Loucy (cell line): ENCODE results near the gene OR52M1.

Experiments used
- CTCF ChIP-seq: fragments of 200-600 bp; sonication (generic); conservative IDR thresholded peaks from 2 replicates; pipeline ENCODE4 v1.5.1; 2014; ENCODE audit warnings: mild to moderate bottlenecking, antibody characterized with exemption, low read length
- EZH2phosphoT487 ChIP-seq: fragments of 200-600 bp; IDR thresholded peaks from 2 replicates; pipeline ENCODE4 v1.6.1; 2018; ENCODE audit warnings: antibody characterized with exemption, mild to moderate bottlenecking, moderate library complexity, borderline replicate concordance

GRCh38 chr11:4523666-4524065 is 21.3 kb upstream of the OR52M1 start:
- no peak for TF ChIP-seq CTCF
- no peak for TF ChIP-seq EZH2phosphoT487
